ENCODE results near the gene ABO.

DNA sequence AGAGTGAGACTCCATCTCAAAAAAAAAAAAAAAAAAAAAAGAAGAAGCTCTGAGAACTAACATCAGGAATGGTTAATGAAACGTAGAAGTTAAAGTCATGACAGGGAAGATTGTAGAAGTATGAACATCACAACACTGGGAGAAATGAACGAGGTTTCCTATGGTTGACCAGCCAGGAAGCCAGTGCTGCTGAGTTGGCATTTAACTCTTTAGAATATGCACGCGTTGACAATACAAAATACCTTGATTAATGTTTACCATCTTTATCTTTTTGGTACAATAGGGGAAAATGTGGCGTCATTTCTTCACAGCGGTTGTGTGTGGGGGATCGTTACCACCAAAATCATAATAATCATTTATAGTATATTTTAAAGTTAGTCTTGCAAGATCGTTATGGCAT, 32.0 kb downstream of the ABO start:
- no peak for TF ChIP-seq CTCF (conservative IDR thresholded peaks at IDR 0.05)
- no peak for TF ChIP-seq EZH2 (IDR thresholded peaks at IDR 0.05; ENCODE audit: low read depth)
